HG03280 (cell line): ENCODE data around the gene HSPA6.
"Not testable (repeated sequence)": the region's sequence is repeated elsewhere in the genome, so short reads cannot be mapped to it uniquely, and the experiment has no call there.

Source experiments
- ATAC-seq: cut with Tn5 transposase; IDR thresholded peaks from one replicate; pipeline ENCODE4 v1.9.1; 2021; ENCODE audit warnings: mild to moderate bottlenecking, moderate library complexity; ENCODE audit not compliant: unreplicated experiment

The HSPA6 gene

DNA sequence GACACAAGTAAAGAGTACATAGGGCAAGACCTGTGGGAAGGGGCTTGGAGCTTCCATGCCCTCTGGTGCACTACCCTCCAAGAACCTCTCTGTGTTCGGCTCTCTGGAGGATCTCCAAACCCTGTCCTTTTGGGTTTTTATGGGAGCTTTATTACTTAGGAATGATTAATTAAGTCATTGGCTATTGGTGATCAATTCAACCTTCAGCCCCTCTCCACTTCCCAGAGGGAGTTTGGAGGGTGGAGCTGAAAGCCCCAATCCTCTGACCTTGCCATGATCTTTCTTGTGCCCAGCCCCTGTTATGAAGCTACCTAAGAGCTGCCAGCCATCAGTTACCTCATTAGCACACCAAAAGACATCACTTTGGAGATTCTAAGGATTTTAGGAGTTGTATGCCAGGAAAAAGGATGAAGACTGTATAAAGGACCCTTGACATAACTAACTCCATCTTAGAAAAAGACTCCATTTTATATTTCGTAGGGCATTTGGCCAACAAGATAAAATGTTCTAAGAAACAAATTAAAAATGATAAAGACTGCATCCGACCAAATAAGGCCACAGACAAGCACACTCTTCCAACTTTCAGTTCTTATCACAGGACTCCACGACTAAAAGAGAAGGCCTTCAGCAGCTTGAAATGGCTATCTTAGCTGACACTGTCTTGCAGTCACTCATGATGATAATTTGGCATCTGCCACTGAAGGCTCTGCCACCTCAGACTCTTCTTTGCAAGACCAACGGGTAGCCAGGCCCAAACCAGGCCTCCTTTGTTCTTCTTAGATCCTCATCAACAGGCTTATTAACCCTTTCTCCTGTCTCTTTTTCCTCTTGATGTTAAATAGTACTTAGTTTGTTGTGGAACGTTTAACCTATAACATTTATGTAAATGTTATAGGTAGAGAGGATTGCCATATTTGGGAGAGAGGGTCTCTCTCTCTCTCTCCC is 33.4 kb downstream of the HSPA6 start:
- ATAC-seq, result not testable (repeated sequence)

DNA sequence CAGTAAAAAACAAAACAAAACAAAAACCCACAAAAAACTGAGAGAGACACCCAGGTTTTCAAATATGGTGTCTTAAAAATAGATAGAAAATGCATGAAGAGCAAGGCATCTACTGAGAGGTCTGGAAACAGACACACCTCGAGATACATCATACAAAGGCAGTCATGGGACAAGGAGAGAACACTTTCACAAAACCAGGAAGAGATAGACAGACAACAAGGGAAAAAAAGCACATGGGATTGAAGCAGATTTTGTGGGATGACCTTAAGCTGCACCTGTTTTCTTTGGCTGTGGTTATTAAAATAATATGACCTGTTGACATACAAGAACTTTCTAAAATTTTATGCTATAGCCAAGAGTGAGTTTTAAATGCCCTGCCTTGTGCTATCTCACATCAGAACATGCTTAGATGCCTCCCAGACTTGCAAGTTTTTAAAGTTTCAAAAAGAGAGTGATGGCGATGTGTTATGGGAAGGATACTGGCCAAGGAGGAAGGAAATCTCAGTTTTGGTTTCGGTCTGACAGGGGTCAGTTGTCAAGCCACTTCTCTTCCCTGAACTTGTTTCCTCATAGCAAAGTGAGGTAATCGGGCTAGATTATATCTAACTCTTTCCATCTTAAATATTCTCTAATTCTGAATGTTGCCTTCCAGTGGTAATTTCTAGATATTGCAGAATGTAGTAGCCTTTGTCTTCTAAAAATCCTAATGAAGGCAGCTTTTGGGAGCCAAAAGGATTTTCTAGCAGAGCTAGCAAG is 36.8 kb downstream of the HSPA6 start:
- ATAC-seq, result not testable (repeated sequence)

DNA sequence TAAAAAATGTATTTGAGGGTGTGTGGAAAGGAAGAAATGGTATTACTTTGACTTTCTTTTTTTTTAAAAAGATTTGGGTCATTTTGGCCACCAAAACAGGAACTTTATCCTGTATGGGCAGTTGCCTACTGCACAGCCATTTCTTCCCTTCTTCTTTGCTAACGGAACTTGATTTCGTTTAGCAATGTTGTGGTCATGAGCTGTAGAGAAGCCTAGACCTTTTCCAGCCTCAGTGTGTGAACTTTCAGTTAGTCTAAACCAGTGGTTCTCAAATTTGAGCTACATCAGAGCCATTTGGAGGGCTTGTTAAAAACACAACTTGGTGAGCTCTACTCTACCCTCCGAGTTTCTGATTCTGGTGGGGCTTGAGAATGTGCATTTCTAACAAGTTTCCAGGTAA is 38.1 kb downstream of the HSPA6 start:
- ATAC-seq, result not testable (repeated sequence)

DNA sequence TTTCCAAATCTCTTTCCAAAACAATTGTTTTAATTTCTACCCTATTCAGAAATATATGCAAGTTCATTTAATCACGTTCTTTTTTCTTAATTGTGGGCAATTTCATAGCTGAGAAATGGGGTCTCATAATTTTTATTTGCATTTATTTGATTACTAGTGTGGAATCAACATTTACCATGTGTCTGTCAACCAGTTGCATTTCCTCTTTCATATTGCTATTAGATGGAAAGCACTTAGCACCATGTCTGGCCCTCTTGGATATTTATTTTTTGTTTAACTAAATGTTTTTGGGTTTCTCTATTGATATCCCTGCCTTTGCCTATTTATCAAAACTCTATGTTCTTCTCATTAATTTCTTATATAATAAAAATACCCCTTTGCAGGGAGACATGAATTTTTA is 39.2 kb downstream of the HSPA6 start:
- ATAC-seq, result not testable (repeated sequence)

DNA sequence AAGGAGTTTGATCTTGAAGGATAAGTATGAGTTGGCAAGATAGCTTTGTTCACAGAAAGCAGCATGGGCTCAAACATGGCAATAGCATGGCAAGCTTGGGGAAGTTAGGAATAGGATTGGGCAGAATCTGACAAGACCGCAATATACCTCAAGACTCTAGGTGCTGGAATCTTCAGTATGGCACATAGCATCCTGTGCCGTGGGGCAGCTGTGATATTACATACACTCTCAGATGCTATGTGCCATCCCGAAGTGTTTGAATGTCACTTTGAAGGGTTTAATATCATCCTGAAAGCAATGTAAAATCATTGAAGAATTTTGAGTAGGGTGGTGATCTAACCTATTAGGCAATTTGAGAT is 42.2 kb downstream of the HSPA6 start:
- not testable (repeated sequence) for ATAC-seq

DNA sequence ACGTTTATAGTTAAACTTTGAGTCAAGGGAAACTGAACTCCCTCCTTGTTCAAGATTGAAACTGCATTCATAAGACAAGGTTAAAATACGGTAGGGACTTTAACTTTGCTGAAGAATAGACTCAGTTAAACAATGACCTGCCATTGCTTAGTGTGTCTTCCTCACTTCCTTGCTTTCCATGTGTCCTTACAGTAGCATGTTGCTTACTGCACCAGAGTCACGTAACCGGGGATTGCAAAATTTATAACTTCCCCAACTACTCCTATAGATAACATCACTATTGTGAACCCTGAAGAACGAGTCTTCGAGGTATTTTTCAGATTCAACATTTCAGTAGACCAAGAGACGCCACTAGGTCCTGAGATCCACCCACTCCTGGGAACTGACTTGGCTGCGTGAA is 47.4 kb downstream of the HSPA6 start:
- not testable (repeated sequence) for ATAC-seq
